HFFc6 (cell line): ENCODE results near the gene RNF130. TPM values are rescaled to one million over a fixed set of nuclear protein-coding genes. Genes with fewer than 3 reads are reported as not detected.

Experiments
- DNase-seq: peaks from one replicate; pipeline ENCODE4 v3.0.0-alpha.2; 2018
- H3K27ac Mint-ChIP-seq: 2 replicates; pipeline ENCODE4 v1.8.0; 2020; ENCODE audit warnings: mild to moderate bottlenecking, mixed read lengths
- H3K27me3 Mint-ChIP-seq: 2 replicates; pipeline ENCODE4 v1.8.0; 2021; ENCODE audit warnings: mild to moderate bottlenecking, moderate library complexity, mixed read lengths; ENCODE audit not compliant: insufficient read depth
- H3K36me3 Mint-ChIP-seq: 2 replicates; pipeline ENCODE4 v1.8.0; 2021; ENCODE audit warnings: low read depth, mixed read lengths
- H3K4me1 Mint-ChIP-seq: 2 replicates; pipeline ENCODE4 v1.8.0; 2020; ENCODE audit warnings: low read depth, mixed read lengths
- H3K4me3 Mint-ChIP-seq: 2 replicates; pipeline ENCODE4 v1.8.0; 2020; ENCODE audit warnings: mild to moderate bottlenecking, moderate library complexity, mixed read lengths
- H3K9me3 Mint-ChIP-seq: 2 replicates; pipeline ENCODE4 v1.8.0; 2020; ENCODE audit warnings: mild to moderate bottlenecking, mixed read lengths
- CTCF ChIP-seq: fragments of 200-600 bp; sonication (generic); IDR thresholded peaks from 2 replicates; pipeline ENCODE4 v1.5.0; 2021; ENCODE audit warnings: antibody characterized with exemption, mild to moderate bottlenecking
- total RNA-seq, 6 experiments: library from RNA; stranded (reverse); fragmentation: NEBNext Ultra II Directional; extraction: Animal tissue kit (Norgen Biotek cat#: 25700); gene quantifications; 2 replicates in 1 of 6; 3 replicates in 5 of 6; pipeline ENCODE4 v1.2.3, GENCODE V29; 2021

RNF130 gene
- total RNA-seq, 6 experiments from 2014 or later: 0.37 to 7.5 (median 0.93) TPM

GRCh38 chr5:179915406-179915935 lies 156.1 kb downstream of the RNF130 start:
- Mint-ChIP-seq H3K27ac (no peak overlapping the region), H3K4me1 (peaks cover 9% of the 10 kb centered on the region), H3K4me3 (no peak overlapping the region), H3K9me3 (no peaks in the 10 kb centered on the region), H3K36me3 (no peaks in the 10 kb centered on the region), H3K27me3 (peaks cover 21% of the 10 kb centered on the region)
- TF ChIP-seq CTCF: no peak
- no peak for DNase-seq

GRCh38 chr5:179914032-179914755 lies 157.4 kb downstream of the RNF130 start:
- peaks cover 9% of the 10 kb centered on the region for H3K4me1 Mint-ChIP-seq
- peak; percentile 43 for DNase-seq
- H3K4me3 Mint-ChIP-seq: no peak overlapping the region
- H3K27me3 Mint-ChIP-seq: peaks cover 17% of the 10 kb centered on the region
- H3K36me3 Mint-ChIP-seq: no peaks in the 10 kb centered on the region
- no peak overlapping the region; the same call in 1 of the 2 replicates for H3K27ac Mint-ChIP-seq
- TF ChIP-seq CTCF: no peak
- H3K9me3 Mint-ChIP-seq: no peaks in the 10 kb centered on the region

GRCh38 chr5:179913461-179913860 lies 158.1 kb downstream of the RNF130 start:
- Mint-ChIP-seq H3K27me3 (peaks cover 14% of the 10 kb centered on the region), H3K4me3 (no peak overlapping the region), H3K4me1 (peaks cover 9% of the 10 kb centered on the region), H3K36me3 (no peaks in the 10 kb centered on the region), H3K27ac (no peak overlapping the region), H3K9me3 (no peaks in the 10 kb centered on the region)
- DNase-seq: no peak
- TF ChIP-seq CTCF: no peak

- no peak overlapping the region for H3K4me3 Mint-ChIP-seq
- peaks cover 9% of the 10 kb centered on the region for H3K4me1 Mint-ChIP-seq
- H3K27me3 Mint-ChIP-seq: peaks cover 9% of the 10 kb centered on the region
- TF ChIP-seq CTCF: no peak
- no peak overlapping the region for H3K27ac Mint-ChIP-seq
- H3K36me3 Mint-ChIP-seq: no peaks in the 10 kb centered on the region
- DNase-seq: no peak
- no peaks in the 10 kb centered on the region for H3K9me3 Mint-ChIP-seq
These were observed 158.6 kb downstream of the RNF130 start for GRCh38 chr5:179912951-179913350.

DNA sequence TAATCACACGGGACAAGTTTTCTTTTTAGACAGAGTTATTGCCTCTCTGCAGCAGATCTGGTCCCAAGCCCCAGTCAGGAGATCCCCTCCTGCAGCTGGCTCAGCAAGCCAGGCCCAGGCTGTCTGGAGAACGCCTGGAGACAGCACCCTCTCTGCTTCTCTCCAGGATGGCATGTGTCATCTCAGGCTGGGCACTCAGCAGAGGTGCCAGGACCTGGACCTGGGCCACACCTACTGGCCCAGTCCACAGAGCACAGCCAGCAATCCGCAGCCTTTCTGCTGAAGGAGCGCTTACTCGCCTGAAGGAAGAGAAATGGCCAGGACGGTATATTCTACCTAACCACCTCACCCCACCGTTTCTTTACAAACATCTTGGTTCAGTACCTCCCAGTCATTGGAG lies 159.2 kb downstream of the RNF130 start:
- no peak overlapping the region for H3K27ac Mint-ChIP-seq
- no peak overlapping the region for H3K4me3 Mint-ChIP-seq
- no peak for DNase-seq
- H3K27me3 Mint-ChIP-seq: peaks cover 4% of the 10 kb centered on the region
- peaks cover 9% of the 10 kb centered on the region for H3K4me1 Mint-ChIP-seq
- TF ChIP-seq CTCF: no peak
- no peaks in the 10 kb centered on the region for H3K36me3 Mint-ChIP-seq
- no peaks in the 10 kb centered on the region for H3K9me3 Mint-ChIP-seq
